Left cardiac atrium (tissue), 4 donors: Measurements from ENCODE around the gene PRKAG2. TPM values are rescaled to one million over a fixed set of nuclear protein-coding genes. Genes with fewer than 3 reads are reported as not detected.
"Not testable (repeated sequence)": the region's sequence is repeated elsewhere in the genome, so short reads cannot be mapped to it uniquely, and the experiment has no call there.

Source experiments
- ATAC-seq, 2 donors: fragments of 200-7000 bp; cut with Tn5 transposase; one replicate each; pipeline ENCODE4 v1.9.1; 2020; ENCODE audit warnings: mild to moderate bottlenecking in 2 of 2, moderate library complexity in 2 of 2
- DNase-seq: peaks from one replicate; pipeline ENCODE4 v3.0.0-alpha.2; 2020
- intact Hi-C, 2 donors: fragments of 100-400 bp; cut with DNase I; formaldehyde crosslinking; loops; one replicate each; pipeline versions ENCODE4 v1.14.1 to v1.15.1; 2022 to 2023
- total RNA-seq, 2 donors: library from RNA; stranded (reverse); fragmentation: NEBNext Ultra II Directional; extraction: Animal tissue kit (Norgen Biotek cat#: 25700); gene quantifications; one replicate each; pipeline ENCODE4 v1.2.1, GENCODE V29; 2021
- donor health status: DM: no; HTN: yes; CAD: no.
- donor health status: DM: no; HTN: yes; CAD: no; lungs with severe emphysema.
- donor health status: DM: yes; HTN: yes; CAD: no.
- donor health status: Dilated cardiomyopathy.

PRKAG2 gene
- total RNA-seq, 2 donors from 2014 or later: 141 to 253 TPM

DNA sequence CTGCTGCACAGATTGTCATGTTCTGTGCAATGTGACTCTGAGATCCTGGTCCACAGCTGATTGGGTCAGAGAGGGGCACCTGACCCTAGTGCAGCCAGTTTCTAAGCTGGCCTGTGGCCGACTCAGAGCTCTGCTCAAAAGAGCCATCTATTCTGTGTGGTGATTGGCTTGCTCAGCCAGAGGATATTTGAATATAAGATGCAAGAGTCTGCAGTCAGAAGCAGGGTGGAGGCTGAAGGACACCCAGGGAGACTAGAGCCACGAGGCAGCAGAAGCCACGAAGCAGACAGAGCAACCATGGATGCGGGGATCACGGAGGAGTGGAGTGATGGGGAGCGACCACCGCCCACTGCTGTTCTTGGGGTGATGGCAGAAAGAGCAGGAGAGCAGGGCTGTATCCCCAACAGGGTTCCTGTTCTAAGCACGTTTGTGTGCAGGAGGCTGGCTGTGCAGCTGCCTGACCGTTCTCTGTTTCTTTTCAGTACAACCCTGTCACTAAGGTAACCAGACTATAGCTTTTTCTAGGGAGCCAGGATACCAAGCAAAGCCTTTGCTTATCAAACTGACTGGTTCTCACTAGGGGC is 337.7 kb downstream of the PRKAG2 start:
- intact Hi-C loops: no loop called here
- DNase-seq (peak; percentile 41), ATAC-seq (peak; percentile 82 to 93)

DNA sequence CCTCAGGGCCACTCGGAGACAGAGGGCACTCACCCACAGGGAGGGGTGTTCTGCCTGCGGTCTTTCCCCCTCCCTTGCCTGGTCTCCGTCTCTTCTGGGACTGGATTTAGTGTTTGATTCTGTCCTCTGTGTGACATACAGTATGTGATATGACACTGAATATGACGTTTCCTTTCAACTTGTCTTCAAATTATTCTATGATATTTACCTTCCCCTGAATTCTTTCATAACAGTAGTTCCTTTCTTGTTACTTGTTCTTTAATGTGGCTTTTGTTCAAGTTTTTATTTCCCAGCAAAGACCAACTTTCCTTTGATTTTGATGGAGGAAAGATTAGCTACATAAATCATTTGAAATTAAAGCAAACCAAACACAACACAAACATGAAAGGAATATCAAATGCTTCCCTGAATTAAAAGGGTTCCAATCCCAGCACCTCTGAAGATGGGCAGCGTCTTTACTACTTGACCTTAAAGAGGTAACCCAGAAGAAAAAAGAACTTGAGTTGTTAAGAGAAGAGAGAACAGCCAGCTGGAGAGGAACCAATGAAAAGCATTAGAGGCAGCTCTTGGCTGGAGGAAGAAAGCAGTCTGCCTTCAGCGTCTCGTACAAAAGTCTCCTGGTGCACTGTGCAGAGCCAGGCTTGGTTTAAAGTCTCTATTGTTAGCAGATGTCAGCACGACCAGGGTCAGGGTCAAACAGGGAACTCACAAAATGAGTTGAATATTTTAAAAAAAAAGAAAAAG is 338.9 kb downstream of the PRKAG2 start:
- DNase-seq (no peak), ATAC-seq (peak; percentile 62 to 84)
- intact Hi-C loops: no loop called here

DNA sequence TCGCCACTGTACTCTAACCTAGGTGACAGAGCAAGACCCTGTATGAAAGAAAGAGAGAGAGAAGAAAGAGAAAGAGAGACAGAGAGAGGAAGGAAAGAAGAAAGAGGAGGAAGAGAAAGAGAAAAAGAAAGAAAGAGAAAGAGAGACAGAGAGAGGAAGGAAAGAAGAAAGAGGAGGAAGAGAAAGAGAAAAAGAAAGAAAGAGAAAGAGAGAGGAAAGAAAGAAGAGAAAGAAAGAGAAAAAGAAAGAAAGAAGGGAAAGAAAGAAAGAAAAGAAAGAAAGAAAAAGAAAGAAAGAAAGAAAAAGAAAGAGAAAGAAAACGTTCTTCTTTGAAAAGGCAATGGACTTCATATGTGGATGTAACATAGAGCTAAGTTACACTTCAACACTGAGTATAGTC is 340.7 kb downstream of the PRKAG2 start:
- intact Hi-C loops, DNase-seq, ATAC-seq: not testable (repeated sequence)

DNA sequence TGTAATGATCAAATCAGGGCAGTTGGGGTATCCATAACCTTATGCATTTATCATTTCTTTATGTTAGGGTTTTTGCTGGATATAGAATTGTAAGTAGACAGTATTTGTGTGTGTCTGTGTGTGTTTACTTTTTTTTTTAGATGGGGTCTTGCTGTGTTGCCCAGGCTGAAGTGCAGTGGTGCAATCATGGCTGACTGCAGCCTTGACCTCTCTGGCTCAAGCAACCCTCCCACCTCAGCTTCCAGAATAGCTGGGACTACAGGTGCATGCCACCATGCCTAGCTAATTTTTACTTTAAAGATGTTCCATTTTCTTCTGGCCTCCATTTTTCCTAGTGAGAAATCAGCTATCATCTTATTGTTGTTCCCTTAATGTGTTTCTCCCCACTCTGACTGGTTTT is 347.1 kb downstream of the PRKAG2 start:
- no peak for ATAC-seq
- intact Hi-C loops: no loop called here
- no peak for DNase-seq

DNA sequence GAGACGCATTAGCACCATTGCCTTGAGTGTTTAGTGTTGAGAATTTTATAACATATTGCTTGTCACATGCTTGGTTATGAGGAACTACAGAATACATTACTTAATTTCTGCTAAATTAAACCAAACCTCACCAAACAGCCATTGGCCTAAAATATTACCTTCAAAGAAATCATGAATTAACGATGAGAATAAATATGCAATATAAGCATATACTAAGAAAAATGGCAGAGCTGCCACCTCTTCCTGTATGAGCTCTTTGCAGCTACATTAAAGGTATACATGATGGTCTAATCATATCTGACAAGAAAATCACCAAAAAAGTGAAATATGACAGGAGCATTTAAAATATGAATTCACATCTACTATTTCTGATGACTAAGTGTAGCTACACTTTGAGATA is 352.1 kb downstream of the PRKAG2 start:
- DNase-seq (no peak), ATAC-seq (no peak)
- intact Hi-C loops: no loop called here

DNA sequence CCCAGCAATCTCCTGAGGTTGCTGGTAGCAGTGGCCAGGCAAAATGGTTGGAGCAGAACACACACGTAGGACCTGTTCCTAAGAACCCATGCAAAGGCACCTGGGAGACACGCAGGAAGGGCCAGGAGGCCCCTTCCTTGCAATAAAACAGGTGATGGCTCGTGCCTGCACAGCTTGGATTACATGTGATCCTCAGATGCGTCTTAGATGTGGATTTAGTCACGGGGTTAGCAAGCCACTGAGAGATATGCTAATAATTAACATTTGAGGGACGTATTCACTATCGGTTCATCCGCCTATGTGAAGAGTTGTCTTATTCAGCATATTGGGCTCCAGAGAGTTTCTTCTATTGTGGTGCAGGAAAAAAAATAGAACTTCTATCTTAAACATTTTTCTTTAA is 352.6 kb downstream of the PRKAG2 start:
- DNase-seq: no peak
- ATAC-seq: no peak
- intact Hi-C loops: no loop called here

DNA sequence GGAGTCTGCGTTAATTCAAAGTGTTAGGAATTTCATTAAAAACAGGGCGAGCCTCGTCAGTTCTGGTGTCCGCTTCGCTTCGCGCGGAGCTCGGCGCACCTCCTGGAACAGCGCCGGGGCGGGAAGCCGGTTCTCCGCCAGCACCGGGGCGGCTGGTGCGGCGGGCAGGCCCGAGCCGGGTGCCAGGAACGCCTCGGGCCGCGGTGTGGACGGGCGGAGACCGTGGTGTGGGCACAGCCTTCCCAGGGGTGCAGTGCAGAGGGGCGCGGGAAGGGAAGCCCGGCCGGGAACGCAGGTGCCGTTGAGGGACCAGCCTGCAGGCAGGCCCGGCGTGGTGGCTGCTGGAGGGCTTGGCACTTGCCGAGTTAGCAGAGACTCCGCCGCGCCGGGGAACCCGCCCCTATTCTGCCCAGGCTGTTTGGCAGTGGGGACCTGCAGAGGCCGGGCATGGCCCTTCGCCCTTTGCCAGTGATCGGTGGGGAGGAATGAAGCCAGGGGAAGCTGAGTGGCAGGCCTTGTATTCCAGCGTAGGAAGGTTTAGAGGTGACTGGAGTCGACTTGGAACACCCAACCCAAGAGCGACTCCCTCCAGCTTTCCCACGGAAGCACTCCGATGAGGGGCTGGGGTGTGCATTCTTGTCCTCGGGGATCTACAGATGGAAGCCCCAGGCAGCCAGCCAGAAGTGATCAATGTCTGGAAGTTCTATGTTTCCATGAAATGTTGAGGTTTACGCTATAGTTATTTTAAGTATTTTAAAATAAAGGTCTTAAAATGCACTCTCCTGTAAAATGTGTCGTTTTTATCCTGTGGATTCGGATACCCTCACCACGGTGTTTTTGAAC is 356.3 kb downstream of the PRKAG2 start:
- DNase-seq (peak; percentile 63), ATAC-seq (peak; percentile 12 to 26)
- intact Hi-C loops: no loop called here

DNA sequence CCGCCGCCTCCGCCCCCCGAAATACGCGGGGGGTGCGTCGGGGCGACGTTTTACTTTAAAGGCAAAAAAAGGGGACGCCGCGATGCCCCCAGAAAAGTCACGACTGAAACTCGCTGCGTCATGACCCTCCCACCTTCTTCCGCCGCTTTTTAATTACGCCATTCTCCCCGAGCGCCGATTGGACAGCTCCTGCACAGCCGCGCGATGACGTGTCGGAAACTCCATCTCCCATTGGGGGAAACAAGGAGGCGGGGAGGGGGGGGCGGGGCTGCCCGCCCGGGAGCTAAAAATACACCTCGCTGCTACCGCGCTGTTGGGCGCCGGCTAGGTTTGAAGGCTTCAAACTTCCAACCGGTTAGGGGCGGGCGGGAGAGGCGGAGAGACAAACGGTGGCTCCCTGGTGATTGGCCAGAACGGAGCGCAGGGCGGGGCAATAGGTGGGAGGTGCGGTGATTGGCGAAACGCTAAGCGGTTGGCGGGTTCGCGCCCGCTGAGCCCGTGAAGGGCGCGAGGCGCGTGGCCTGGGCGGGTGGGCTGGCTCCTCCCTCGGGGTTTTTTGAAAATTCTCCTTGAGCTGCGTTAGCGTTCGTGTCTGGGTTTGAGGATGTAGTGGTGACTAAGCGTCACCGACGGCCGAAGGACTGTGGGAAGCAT is 357.0 kb downstream of the PRKAG2 start, which contains the start of gene RHEB:
Gene RHEB, minus strand, starts transcription at position 131 of the 654 bp plus-strand sequence. CDS start 384 bp downstream, outside the sequence.
- DNase-seq: peak; percentile 98
- intact Hi-C loops: loop anchor here in 1 of 2 donors (2.0 kb wide), 1 partner anchor 59 kb away; no protein-coding TSS in a partner anchor
- peak; percentile 94 to 97 for ATAC-seq

GRCh38 chr7:151518947-151519764 is 357.8 kb downstream of the PRKAG2 start:
- DNase-seq: peak; percentile 62
- intact Hi-C loops: loop anchor here in 1 of 2 donors (2.0 kb wide), 1 partner anchor 58 kb away; no protein-coding TSS in a partner anchor
- peak; percentile 84 for ATAC-seq

- DNase-seq (peak; percentile 60), ATAC-seq (peak in 1 of 2 donors; percentile 3)
- intact Hi-C loops: loop anchor here in 1 of 2 donors (2.0 kb wide), 1 partner anchor 58 kb away; no protein-coding TSS in a partner anchor
Measured at GRCh38 chr7:151518105-151518946, 358.6 kb downstream of the PRKAG2 start.

- no peak for ATAC-seq
Measured at GRCh38 chr7:151517601-151518104, 359.3 kb downstream of the PRKAG2 start.

GRCh38 chr7:151515276-151515565 is 361.7 kb downstream of the PRKAG2 start:
- DNase-seq (no peak), ATAC-seq (no peak)
- intact Hi-C loops: no loop called here

More at GRCh38 chr7:151517601-151518104, 359.3 kb downstream of the PRKAG2 start:
- no peak for DNase-seq
- intact Hi-C loops: loop anchor here in 1 of 2 donors (2.0 kb wide), 1 partner anchor 57 kb away; no protein-coding TSS in a partner anchor

DNA sequence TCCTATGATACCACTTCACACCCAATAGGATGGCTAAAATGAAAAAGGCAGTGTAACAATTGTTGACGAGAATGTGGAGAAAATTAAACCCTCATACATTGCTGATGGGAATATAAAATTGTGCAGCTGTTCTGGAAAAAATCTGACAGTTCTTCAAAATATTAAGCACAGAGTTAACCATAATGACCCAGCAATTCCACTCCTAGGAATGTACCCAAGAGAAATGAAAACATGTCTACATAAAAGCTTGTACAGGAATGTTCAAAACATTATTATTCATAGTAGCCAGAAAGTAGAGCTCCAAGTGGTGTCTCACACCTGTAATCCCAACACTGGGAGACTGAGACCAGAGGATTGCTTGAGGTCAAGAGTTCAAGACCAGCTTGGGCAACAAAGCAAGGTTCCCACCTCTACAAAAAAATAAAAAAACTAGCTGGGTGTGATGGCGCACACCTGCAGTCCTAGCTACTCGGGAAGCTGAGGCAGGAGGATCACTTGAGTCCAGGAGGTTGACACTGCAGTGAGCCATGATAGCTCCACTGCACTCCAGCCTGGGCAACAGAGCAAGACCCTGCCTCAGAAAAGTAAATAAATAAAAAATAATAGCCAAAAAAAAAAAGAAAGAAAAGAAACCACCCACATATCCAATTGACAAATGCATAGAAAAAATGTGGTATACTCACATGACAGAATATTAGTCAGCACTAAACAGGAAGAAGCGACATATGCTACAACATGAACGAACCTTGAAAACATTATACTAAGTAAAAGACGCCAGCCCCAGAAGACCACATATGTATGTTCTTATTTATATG is 362.2 kb downstream of the PRKAG2 start:
- DNase-seq (no peak), ATAC-seq (no peak)
- intact Hi-C loops: no loop called here

DNA sequence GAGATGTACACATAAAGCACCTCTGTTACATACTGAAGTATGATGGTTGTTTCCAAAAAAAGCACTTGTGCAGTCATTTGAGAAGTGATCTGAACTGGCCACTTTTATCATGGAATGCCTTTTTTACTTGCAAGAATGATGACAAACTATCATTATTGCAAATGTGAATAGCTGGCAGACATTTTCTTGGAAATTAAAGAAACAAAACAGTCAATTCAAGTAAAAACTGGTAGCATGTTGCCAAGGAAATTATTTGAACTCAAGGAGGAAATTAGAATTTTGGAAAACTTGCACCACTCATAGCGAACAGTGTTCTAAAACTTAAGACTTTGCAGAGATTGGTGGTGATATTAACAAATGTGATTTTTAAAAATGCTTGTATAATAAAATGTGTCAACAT is 363.8 kb downstream of the PRKAG2 start:
- DNase-seq (no peak), ATAC-seq (no peak)
- intact Hi-C loops: no loop called here

GRCh38 chr7:151512353-151512752 is 364.6 kb downstream of the PRKAG2 start:
- DNase-seq (no peak), ATAC-seq (peak; percentile 38 to 57)
- intact Hi-C loops: no loop called here

DNA sequence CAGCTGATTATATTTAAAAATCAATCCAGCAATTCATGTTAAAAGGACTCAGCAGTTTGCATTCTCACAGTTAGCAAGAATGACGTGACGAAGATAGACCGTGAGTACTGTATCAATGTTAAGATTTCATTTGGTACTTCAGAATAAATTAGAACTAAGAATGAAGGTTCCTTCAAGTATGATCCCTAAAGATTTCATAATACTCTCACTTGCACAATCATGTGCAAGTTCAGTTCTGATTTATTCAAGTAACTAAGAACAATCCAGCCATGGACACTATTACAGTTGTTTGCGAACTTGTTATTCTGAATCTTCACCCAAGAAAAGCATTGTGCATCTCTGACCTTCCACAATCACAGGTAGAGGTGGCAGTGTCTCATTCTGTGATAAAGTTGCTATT is 365.0 kb downstream of the PRKAG2 start:
- no peak for ATAC-seq
- intact Hi-C loops: no loop called here
- DNase-seq: no peak
